Astrocyte (in vitro differentiated cells and primary cell): ENCODE data around the gene KCTD21. TPM values are rescaled to one million over a fixed set of nuclear protein-coding genes. Genes with fewer than 3 reads are reported as not detected.

Source experiments
- DNase-seq: peaks from one replicate; pipeline ENCODE4 v3.0.0-alpha.2; 2010; ENCODE audit warnings: low read depth
- FAIRE-seq: peaks from 2 replicates; lab custom pipeline; 2011; peaks lifted over from hg19 to GRCh38; lab: Jason Lieb, UNC
- H2AFZ ChIP-seq: 2 replicates; pipeline ENCODE4 v1.6.0; 2012; ENCODE audit warnings: low read depth, low read length, inconsistent platforms
- H3K27ac ChIP-seq: 2 replicates; pipeline ENCODE4 v1.5.1; 2011; ENCODE audit warnings: low read depth, low read length, inconsistent platforms
- H3K27me3 ChIP-seq: 2 replicates; pipeline ENCODE4 v1.6.0; 2011; ENCODE audit warnings: low read length, inconsistent platforms; ENCODE audit not compliant: insufficient read depth
- H3K36me3 ChIP-seq: 2 replicates; pipeline ENCODE4 v1.5.1; 2011; ENCODE audit warnings: low read length, inconsistent platforms; ENCODE audit not compliant: insufficient read depth
- H3K4me1 ChIP-seq: 2 replicates; pipeline ENCODE4 v1.5.1; 2011; ENCODE audit warnings: low read length, inconsistent platforms; ENCODE audit not compliant: insufficient read depth
- H3K4me2 ChIP-seq: 2 replicates; pipeline ENCODE4 v1.6.0; 2012; ENCODE audit warnings: low read length, inconsistent platforms
- H3K4me3 ChIP-seq: 2 replicates; pipeline ENCODE4 v1.5.1; 2011; ENCODE audit warnings: low read depth, mild to moderate bottlenecking, low read length, inconsistent platforms; ENCODE audit not compliant: insufficient read depth
- H3K79me2 ChIP-seq: 2 replicates; pipeline ENCODE4 v1.6.0; 2012; ENCODE audit warnings: mild to moderate bottlenecking, low read length, inconsistent platforms; ENCODE audit not compliant: insufficient read depth
- H3K9ac ChIP-seq: 2 replicates; pipeline ENCODE4 v1.6.0; 2012; ENCODE audit warnings: mild to moderate bottlenecking, low read length, inconsistent platforms
- H3K9me3 ChIP-seq: 2 replicates; pipeline ENCODE4 v1.5.1; 2012; ENCODE audit warnings: low read depth, mild to moderate bottlenecking, low read length, inconsistent platforms; ENCODE audit not compliant: insufficient read depth
- H4K20me1 ChIP-seq: 2 replicates; pipeline ENCODE4 v1.6.0; 2012; ENCODE audit warnings: low read length, inconsistent platforms; ENCODE audit not compliant: insufficient read depth
- H3K27ac Mint-ChIP-seq: one replicate; pipeline ENCODE4 v1.8.0; 2021; ENCODE audit warnings: mild to moderate bottlenecking, mixed read lengths; ENCODE audit not compliant: unreplicated experiment
- H3K27me3 Mint-ChIP-seq: one replicate; pipeline ENCODE4 v1.8.0; 2021; ENCODE audit warnings: low read depth, mixed read lengths; ENCODE audit not compliant: unreplicated experiment
- H3K36me3 Mint-ChIP-seq: one replicate; pipeline ENCODE4 v1.8.0; 2021; ENCODE audit warnings: low read depth, mixed read lengths; ENCODE audit not compliant: unreplicated experiment
- H3K4me1 Mint-ChIP-seq: one replicate; pipeline ENCODE4 v1.8.0; 2021; ENCODE audit warnings: low read depth, mixed read lengths; ENCODE audit not compliant: unreplicated experiment
- H3K4me3 Mint-ChIP-seq: one replicate; pipeline ENCODE4 v1.8.0; 2021; ENCODE audit warnings: mild to moderate bottlenecking, moderate library complexity, mixed read lengths; ENCODE audit not compliant: unreplicated experiment
- H3K9me3 Mint-ChIP-seq: one replicate; pipeline ENCODE4 v1.8.0; 2021; ENCODE audit warnings: mild to moderate bottlenecking, mixed read lengths; ENCODE audit not compliant: unreplicated experiment
- CTCF ChIP-seq: IDR thresholded peaks from 2 replicates; pipeline ENCODE4 v1.5.1; 2011; ENCODE audit warnings: low read depth, mild to moderate bottlenecking, inconsistent platforms, low read length, moderate library complexity; ENCODE audit not compliant: insufficient read depth
- EZH2 ChIP-seq: IDR thresholded peaks from 2 replicates; pipeline ENCODE4 v1.6.1; 2012; ENCODE audit warnings: mild to moderate bottlenecking, low read length, inconsistent platforms; ENCODE audit not compliant: insufficient read depth
- total RNA-seq: library from RNA; stranded (reverse); gene quantifications from 2 replicates; pipeline ENCODE4 v1.2.1, GENCODE V29; 2021

Gene KCTD21
- total RNA-seq, 1 donor from 2014 or later: 14.0 TPM

- H3K4me3 ChIP-seq: no peak overlapping the region
- Mint-ChIP-seq H3K4me1 (peaks cover 9% of the 10 kb centered on the region), H3K4me3 (no peak overlapping the region), H3K9me3 (peaks cover 4% of the 10 kb centered on the region), H3K27ac (no peak overlapping the region), H3K27me3 (no peaks in the 10 kb centered on the region), H3K36me3 (peaks cover 41% of the 10 kb centered on the region)
- peaks cover 31% of the 10 kb centered on the region for H4K20me1 ChIP-seq
- no peak for FAIRE-seq
- no peaks in the 10 kb centered on the region for H3K9me3 ChIP-seq
- H2AFZ ChIP-seq: no peak overlapping the region
- H3K79me2 ChIP-seq: peaks cover 17% of the 10 kb centered on the region
- no peaks in the 10 kb centered on the region for H3K27me3 ChIP-seq
- no peaks in the 10 kb centered on the region for H3K4me1 ChIP-seq
- H3K27ac ChIP-seq: no peak overlapping the region
- H3K4me2 ChIP-seq: no peak overlapping the region
- peaks cover 3% of the 10 kb centered on the region for H3K36me3 ChIP-seq
- TF ChIP-seq EZH2 (no peak), CTCF (no peak)
- no peak overlapping the region for H3K9ac ChIP-seq
- no peak for DNase-seq
These were observed 25.3 kb upstream of the KCTD21 start for GRCh38 chr11:78213526-78214330.

DNA sequence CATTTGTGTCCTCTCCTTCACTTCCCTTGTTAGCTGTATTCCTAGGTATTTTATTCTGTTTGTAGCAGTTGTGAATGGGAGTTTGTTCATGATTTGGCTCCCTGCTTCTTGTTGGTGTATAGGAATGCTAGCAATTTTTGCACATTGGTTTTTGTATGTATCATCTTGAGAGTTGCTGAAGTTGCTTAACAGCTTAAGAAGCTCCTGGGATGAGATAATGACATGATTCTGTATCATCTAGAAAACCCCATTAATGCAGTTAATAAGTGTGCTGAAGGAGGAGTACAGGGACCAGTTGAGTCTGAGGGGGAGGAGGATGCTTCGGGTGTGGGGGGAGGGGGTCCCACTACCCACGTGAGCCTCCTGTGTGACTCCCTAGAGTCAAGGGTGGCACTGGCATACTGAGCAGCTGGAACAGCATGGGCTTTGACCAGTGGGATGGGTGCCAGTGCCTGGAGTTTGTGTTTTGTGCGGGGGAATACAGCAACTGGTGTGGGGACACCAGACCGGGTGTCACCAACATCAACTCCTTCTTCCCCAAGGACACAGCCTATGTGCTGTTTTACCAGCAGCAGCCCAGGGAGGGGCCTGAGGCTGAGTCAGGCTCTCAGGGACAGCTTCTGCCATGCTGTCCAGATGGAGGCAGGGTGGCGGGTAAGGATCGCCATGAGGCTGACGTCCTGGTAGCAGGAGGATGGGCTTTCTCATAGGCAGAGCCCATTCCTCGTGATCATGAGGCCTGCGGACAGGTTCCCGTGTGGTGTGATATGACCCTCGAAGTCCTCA is 24.4 kb upstream of the KCTD21 start:
- Mint-ChIP-seq H3K27me3 (no peaks in the 10 kb centered on the region), H3K36me3 (peaks cover 43% of the 10 kb centered on the region), H3K4me1 (peaks cover 14% of the 10 kb centered on the region), H3K9me3 (peaks cover 6% of the 10 kb centered on the region), H3K27ac (no peak overlapping the region), H3K4me3 (no peak overlapping the region)
- no peak overlapping the region for H3K9ac ChIP-seq
- no peak overlapping the region for H3K4me2 ChIP-seq
- DNase-seq (peak; percentile 50), FAIRE-seq (no peak)
- H3K27me3 ChIP-seq: no peaks in the 10 kb centered on the region
- no peak overlapping the region for H3K27ac ChIP-seq
- H4K20me1 ChIP-seq: peaks cover 40% of the 10 kb centered on the region
- peaks cover 3% of the 10 kb centered on the region for H3K36me3 ChIP-seq
- TF ChIP-seq EZH2 (no peak), CTCF (no peak)
- H2AFZ ChIP-seq: no peak overlapping the region
- H3K79me2 ChIP-seq: peaks cover 17% of the 10 kb centered on the region
- H3K9me3 ChIP-seq: no peaks in the 10 kb centered on the region
- no peaks in the 10 kb centered on the region for H3K4me1 ChIP-seq
- H3K4me3 ChIP-seq: no peak overlapping the region
